Panc1 (cell line): Measurements from ENCODE around the gene FLACC1. TPM values are rescaled to one million over a fixed set of nuclear protein-coding genes. Genes with fewer than 3 reads are reported as not detected.

Experiments used
- ATAC-seq: fragments of 200-7000 bp; cut with Tn5 transposase; 2 replicates; pipeline ENCODE4 v1.9.1; 2020; ENCODE audit warnings: mild to moderate bottlenecking, moderate library complexity
- BruUV-seq: library from RNA; stranded (reverse); fragments of 400-500 nt; replicated peaks from 2 replicates; lab custom pipeline; 2021; lab: Mats Ljungman, UMichigan
- CTCF ChIA-PET: fragments of 300-600 bp; sonication (Branson Sonifier 250); formaldehyde crosslinking; loops from one replicate; lab custom pipeline; 2022; ENCODE audit warnings: antibody characterized with exemption; lab: Charles Lee
- POLR2A ChIA-PET: fragments of 300-600 bp; sonication (Branson Sonifier 250); formaldehyde crosslinking; loops from one replicate; lab custom pipeline; 2022; ENCODE audit warnings: antibody characterized with exemption; lab: Charles Lee
- DNase-seq: peaks from one replicate; pipeline ENCODE4 v3.0.0-alpha.2; 2010; ENCODE audit warnings: low read depth, low spot score
- H3K27ac ChIP-seq: 2 replicates; pipeline ENCODE4 v1.5.1; 2011; ENCODE audit warnings: mild to moderate bottlenecking, low read length, inconsistent platforms
- H3K27me3 ChIP-seq: fragments of 200-500 bp; sonication (Bioruptor generic); 2 replicates; pipeline ENCODE4 v1.6.0; 2014; ENCODE audit warnings: low read length, inconsistent platforms; ENCODE audit not compliant: control insufficient read depth, insufficient read depth
- H3K36me3 ChIP-seq: fragments of 200-500 bp; sonication (Bioruptor generic); 2 replicates; pipeline ENCODE4 v1.5.1; 2014; ENCODE audit warnings: inconsistent platforms, mild to moderate bottlenecking, low read length, moderate library complexity; ENCODE audit not compliant: control insufficient read depth, insufficient read depth
- H3K4me1 ChIP-seq: 2 replicates; pipeline ENCODE4 v1.5.1; 2011; ENCODE audit warnings: inconsistent platforms, mild to moderate bottlenecking, low read length, moderate library complexity; ENCODE audit not compliant: control insufficient read depth, insufficient read depth
- H3K4me3 ChIP-seq, 2 experiments: 2 replicates each; pipeline ENCODE4 v1.5.1; 2011 to 2012; ENCODE audit warnings: low read depth in 2 of 2, low read length in 2 of 2, mild to moderate bottlenecking in 2 of 2, inconsistent platforms in 1 of 2, moderate library complexity in 1 of 2
- H3K9me3 ChIP-seq: fragments of 200-500 bp; sonication (Bioruptor generic); 2 replicates; pipeline ENCODE4 v1.5.1; 2014; ENCODE audit warnings: low read depth, mild to moderate bottlenecking, inconsistent platforms, low read length, moderate library complexity; ENCODE audit not compliant: control insufficient read depth, insufficient read depth
- POLR2AphosphoS5 ChIP-seq: IDR thresholded peaks from 2 replicates; pipeline ENCODE4 v1.6.1; 2012; ENCODE audit warnings: mild to moderate bottlenecking, low read depth, low read length, moderate library complexity
- SIN3A ChIP-seq: IDR thresholded peaks from 2 replicates; pipeline ENCODE4 v1.6.1; 2012; ENCODE audit warnings: low read depth, mild to moderate bottlenecking, low read length, moderate library complexity, borderline replicate concordance; ENCODE audit not compliant: insufficient read depth
- TCF7L2 ChIP-seq: IDR thresholded peaks from 2 replicates; pipeline ENCODE4 v1.6.1; 2011; ENCODE audit warnings: mild to moderate bottlenecking, low read depth, low read length, inconsistent platforms
- in situ Hi-C: cut with HindIII; loops from 2 replicates; pipeline ENCODE4 v1.10.0; 2016; ENCODE audit warnings: low sequenced_read_pairs, low pct_unique_long_range_greater_than_20kb
- intact Hi-C: fragments of 100-400 bp; cut with micrococcal nuclease; formaldehyde crosslinking; loops from one replicate; pipeline ENCODE4 v1.10.0; 2022; ENCODE audit not compliant: unreplicated experiment
- total RNA-seq: library from RNA; stranded (reverse); gene quantifications from one replicate; pipeline ENCODE4 v1.2.1, GENCODE V29; 2021; ENCODE audit not compliant: unreplicated experiment
- TF ChIP-seq, protein P1 (sequence below): fragments of 450-650 bp; IDR thresholded peaks from 2 replicates; pipeline ENCODE4 v1.5.1; 2017; ENCODE audit warnings: mild to moderate bottlenecking
- TF ChIP-seq, protein P2 (sequence below), 2 experiments: IDR thresholded peaks; 2 replicates each; pipeline ENCODE4 v1.6.1; 2011 to 2012; ENCODE audit warnings: low read depth in 2 of 2, control low read depth in 1 of 2, low read length in 1 of 2, mild to moderate bottlenecking in 1 of 2, moderate library complexity in 1 of 2; ENCODE audit not compliant: insufficient read depth in 1 of 2

Gene FLACC1
- total RNA-seq, 1 experiment from 2014 or later: 0.39 TPM

DNA sequence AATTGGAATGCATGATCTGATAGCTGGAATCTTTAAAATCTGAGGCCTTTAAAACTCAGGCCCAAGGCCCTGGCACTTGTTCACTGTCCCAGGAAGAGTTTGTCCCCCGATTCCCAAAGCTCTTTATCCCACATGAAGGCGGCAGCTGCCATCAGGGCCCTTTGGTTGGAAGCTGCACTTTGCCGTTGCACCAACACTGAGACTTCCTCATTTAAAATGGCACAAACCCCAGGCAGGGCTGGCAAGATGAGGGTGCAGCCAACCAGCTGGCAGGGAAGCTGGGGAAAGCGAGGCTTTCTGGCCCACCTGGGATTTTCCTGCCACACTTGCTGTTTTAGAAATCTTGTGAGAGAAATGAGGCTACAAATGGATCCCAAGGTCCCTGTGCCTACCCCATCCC lies 6.3 kb downstream of the FLACC1 start:
- intact Hi-C loops (no loop called here), in situ Hi-C loops (no loop called here)
- ATAC-seq (no peak), DNase-seq (no peak)
- H3K27ac ChIP-seq: no peak overlapping the region
- no peak for TF ChIP-seq POLR2AphosphoS5
- TF ChIP-seq, protein P1, sequence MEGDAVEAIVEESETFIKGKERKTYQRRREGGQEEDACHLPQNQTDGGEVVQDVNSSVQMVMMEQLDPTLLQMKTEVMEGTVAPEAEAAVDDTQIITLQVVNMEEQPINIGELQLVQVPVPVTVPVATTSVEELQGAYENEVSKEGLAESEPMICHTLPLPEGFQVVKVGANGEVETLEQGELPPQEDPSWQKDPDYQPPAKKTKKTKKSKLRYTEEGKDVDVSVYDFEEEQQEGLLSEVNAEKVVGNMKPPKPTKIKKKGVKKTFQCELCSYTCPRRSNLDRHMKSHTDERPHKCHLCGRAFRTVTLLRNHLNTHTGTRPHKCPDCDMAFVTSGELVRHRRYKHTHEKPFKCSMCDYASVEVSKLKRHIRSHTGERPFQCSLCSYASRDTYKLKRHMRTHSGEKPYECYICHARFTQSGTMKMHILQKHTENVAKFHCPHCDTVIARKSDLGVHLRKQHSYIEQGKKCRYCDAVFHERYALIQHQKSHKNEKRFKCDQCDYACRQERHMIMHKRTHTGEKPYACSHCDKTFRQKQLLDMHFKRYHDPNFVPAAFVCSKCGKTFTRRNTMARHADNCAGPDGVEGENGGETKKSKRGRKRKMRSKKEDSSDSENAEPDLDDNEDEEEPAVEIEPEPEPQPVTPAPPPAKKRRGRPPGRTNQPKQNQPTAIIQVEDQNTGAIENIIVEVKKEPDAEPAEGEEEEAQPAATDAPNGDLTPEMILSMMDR: no peak
- TF ChIP-seq TCF7L2: no peak
- TF ChIP-seq, protein P2, sequence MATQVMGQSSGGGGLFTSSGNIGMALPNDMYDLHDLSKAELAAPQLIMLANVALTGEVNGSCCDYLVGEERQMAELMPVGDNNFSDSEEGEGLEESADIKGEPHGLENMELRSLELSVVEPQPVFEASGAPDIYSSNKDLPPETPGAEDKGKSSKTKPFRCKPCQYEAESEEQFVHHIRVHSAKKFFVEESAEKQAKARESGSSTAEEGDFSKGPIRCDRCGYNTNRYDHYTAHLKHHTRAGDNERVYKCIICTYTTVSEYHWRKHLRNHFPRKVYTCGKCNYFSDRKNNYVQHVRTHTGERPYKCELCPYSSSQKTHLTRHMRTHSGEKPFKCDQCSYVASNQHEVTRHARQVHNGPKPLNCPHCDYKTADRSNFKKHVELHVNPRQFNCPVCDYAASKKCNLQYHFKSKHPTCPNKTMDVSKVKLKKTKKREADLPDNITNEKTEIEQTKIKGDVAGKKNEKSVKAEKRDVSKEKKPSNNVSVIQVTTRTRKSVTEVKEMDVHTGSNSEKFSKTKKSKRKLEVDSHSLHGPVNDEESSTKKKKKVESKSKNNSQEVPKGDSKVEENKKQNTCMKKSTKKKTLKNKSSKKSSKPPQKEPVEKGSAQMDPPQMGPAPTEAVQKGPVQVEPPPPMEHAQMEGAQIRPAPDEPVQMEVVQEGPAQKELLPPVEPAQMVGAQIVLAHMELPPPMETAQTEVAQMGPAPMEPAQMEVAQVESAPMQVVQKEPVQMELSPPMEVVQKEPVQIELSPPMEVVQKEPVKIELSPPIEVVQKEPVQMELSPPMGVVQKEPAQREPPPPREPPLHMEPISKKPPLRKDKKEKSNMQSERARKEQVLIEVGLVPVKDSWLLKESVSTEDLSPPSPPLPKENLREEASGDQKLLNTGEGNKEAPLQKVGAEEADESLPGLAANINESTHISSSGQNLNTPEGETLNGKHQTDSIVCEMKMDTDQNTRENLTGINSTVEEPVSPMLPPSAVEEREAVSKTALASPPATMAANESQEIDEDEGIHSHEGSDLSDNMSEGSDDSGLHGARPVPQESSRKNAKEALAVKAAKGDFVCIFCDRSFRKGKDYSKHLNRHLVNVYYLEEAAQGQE (IDR thresholded peaks at IDR 0.05; ENCODE audit: insufficient read depth in 1 of 2, low read depth in 2 of 2, low read length in 1 of 2): no peak
- no peak for TF ChIP-seq SIN3A
- POLR2A ChIA-PET: no interaction called here
- no peaks in the 10 kb centered on the region for H3K9me3 ChIP-seq
- H3K36me3 ChIP-seq: no peaks in the 10 kb centered on the region
- H3K4me3 ChIP-seq: no peak overlapping the region
- no peaks in the 10 kb centered on the region for H3K4me1 ChIP-seq
- no TSS peak for BruUV-seq
- no peaks in the 10 kb centered on the region for H3K27me3 ChIP-seq
- CTCF ChIA-PET: no interaction called here

DNA sequence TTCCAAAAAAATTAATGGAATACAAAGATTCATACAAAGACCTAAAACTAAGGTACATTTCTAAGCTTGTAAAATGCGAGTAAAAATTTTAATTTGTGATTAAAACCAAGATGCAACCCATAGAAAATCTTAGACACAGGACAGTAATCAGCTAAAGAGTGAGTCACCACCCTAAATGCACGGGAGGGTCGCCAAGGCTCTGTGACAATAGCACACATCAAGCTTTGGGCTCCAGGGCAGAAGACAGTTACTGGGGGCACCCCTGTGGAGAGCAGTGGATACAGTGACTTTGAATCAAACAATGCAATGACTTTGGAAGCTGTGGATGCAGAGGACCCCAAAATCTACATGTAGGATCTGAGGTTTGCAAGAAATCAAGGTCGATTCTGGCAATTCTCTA lies 7.5 kb downstream of the FLACC1 start:
- CTCF ChIA-PET: no interaction called here
- TF ChIP-seq SIN3A: no peak
- TF ChIP-seq POLR2AphosphoS5: no peak
- TF ChIP-seq, protein P1: no peak
- no peak for TF ChIP-seq TCF7L2
- TF ChIP-seq, protein P2 (IDR thresholded peaks at IDR 0.05; ENCODE audit: insufficient read depth in 1 of 2, low read depth in 2 of 2, low read length in 1 of 2): no peak
- Histone ChIP-seq H3K27me3 (no peaks in the 10 kb centered on the region), H3K4me3 (no peak overlapping the region), H3K27ac (no peak overlapping the region), H3K9me3 (no peaks in the 10 kb centered on the region), H3K36me3 (no peaks in the 10 kb centered on the region), H3K4me1 (no peaks in the 10 kb centered on the region)
- POLR2A ChIA-PET: interaction anchor here (0.6 kb wide), 1 partner anchor 601 kb away, joined by 3 read pairs; no protein-coding TSS in a partner anchor
- BruUV-seq: no TSS peak
- DNase-seq (no peak), ATAC-seq (no peak)
- intact Hi-C loops (loop anchor here (5.0 kb wide), 1 partner anchor 52 kb away; no protein-coding TSS in a partner anchor), in situ Hi-C loops (no loop called here)
